Panc1 (cell line): ENCODE measurements around the gene GALNT14. TPM values are rescaled to one million over a fixed set of nuclear protein-coding genes. Genes with fewer than 3 reads are reported as not detected.

Experiments used
- ATAC-seq: fragments of 200-7000 bp; cut with Tn5 transposase; 2 replicates; pipeline ENCODE4 v1.9.1; 2020; ENCODE audit warnings: mild to moderate bottlenecking, moderate library complexity
- BruUV-seq: library from RNA; stranded (reverse); fragments of 400-500 nt; replicated peaks from 2 replicates; lab custom pipeline; 2021; lab: Mats Ljungman, UMichigan
- CTCF ChIA-PET: fragments of 300-600 bp; sonication (Branson Sonifier 250); formaldehyde crosslinking; loops from one replicate; lab custom pipeline; 2022; ENCODE audit warnings: antibody characterized with exemption; lab: Charles Lee
- POLR2A ChIA-PET: fragments of 300-600 bp; sonication (Branson Sonifier 250); formaldehyde crosslinking; loops from one replicate; lab custom pipeline; 2022; ENCODE audit warnings: antibody characterized with exemption; lab: Charles Lee
- DNase-seq: peaks from one replicate; pipeline ENCODE4 v3.0.0-alpha.2; 2010; ENCODE audit warnings: low read depth, low spot score
- H3K27ac ChIP-seq: 2 replicates; pipeline ENCODE4 v1.5.1; 2011; ENCODE audit warnings: mild to moderate bottlenecking, low read length, inconsistent platforms
- H3K27me3 ChIP-seq: fragments of 200-500 bp; sonication (Bioruptor generic); 2 replicates; pipeline ENCODE4 v1.6.0; 2014; ENCODE audit warnings: low read length, inconsistent platforms; ENCODE audit not compliant: control insufficient read depth, insufficient read depth
- H3K36me3 ChIP-seq: fragments of 200-500 bp; sonication (Bioruptor generic); 2 replicates; pipeline ENCODE4 v1.5.1; 2014; ENCODE audit warnings: inconsistent platforms, mild to moderate bottlenecking, low read length, moderate library complexity; ENCODE audit not compliant: control insufficient read depth, insufficient read depth
- H3K4me1 ChIP-seq: 2 replicates; pipeline ENCODE4 v1.5.1; 2011; ENCODE audit warnings: inconsistent platforms, mild to moderate bottlenecking, low read length, moderate library complexity; ENCODE audit not compliant: control insufficient read depth, insufficient read depth
- H3K4me3 ChIP-seq, 2 experiments: 2 replicates each; pipeline ENCODE4 v1.5.1; 2011 to 2012; ENCODE audit warnings: low read depth in 2 of 2, low read length in 2 of 2, mild to moderate bottlenecking in 2 of 2, inconsistent platforms in 1 of 2, moderate library complexity in 1 of 2
- H3K9me3 ChIP-seq: fragments of 200-500 bp; sonication (Bioruptor generic); 2 replicates; pipeline ENCODE4 v1.5.1; 2014; ENCODE audit warnings: low read depth, mild to moderate bottlenecking, inconsistent platforms, low read length, moderate library complexity; ENCODE audit not compliant: control insufficient read depth, insufficient read depth
- CTCF ChIP-seq: fragments of 450-650 bp; IDR thresholded peaks from 2 replicates; pipeline ENCODE4 v1.5.1; 2017; ENCODE audit warnings: mild to moderate bottlenecking
- POLR2AphosphoS5 ChIP-seq: IDR thresholded peaks from 2 replicates; pipeline ENCODE4 v1.6.1; 2012; ENCODE audit warnings: mild to moderate bottlenecking, low read depth, low read length, moderate library complexity
- REST ChIP-seq, 2 experiments: IDR thresholded peaks; 2 replicates each; pipeline ENCODE4 v1.6.1; 2011 to 2012; ENCODE audit warnings: low read depth in 2 of 2, control low read depth in 1 of 2, low read length in 1 of 2, mild to moderate bottlenecking in 1 of 2, moderate library complexity in 1 of 2; ENCODE audit not compliant: insufficient read depth in 1 of 2
- SIN3A ChIP-seq: IDR thresholded peaks from 2 replicates; pipeline ENCODE4 v1.6.1; 2012; ENCODE audit warnings: low read depth, mild to moderate bottlenecking, low read length, moderate library complexity, borderline replicate concordance; ENCODE audit not compliant: insufficient read depth
- TCF7L2 ChIP-seq: IDR thresholded peaks from 2 replicates; pipeline ENCODE4 v1.6.1; 2011; ENCODE audit warnings: mild to moderate bottlenecking, low read depth, low read length, inconsistent platforms
- in situ Hi-C: cut with HindIII; loops from 2 replicates; pipeline ENCODE4 v1.10.0; 2016; ENCODE audit warnings: low sequenced_read_pairs, low pct_unique_long_range_greater_than_20kb
- intact Hi-C: fragments of 100-400 bp; cut with micrococcal nuclease; formaldehyde crosslinking; loops from one replicate; pipeline ENCODE4 v1.10.0; 2022; ENCODE audit not compliant: unreplicated experiment
- total RNA-seq: library from RNA; stranded (reverse); gene quantifications from one replicate; pipeline ENCODE4 v1.2.1, GENCODE V29; 2021; ENCODE audit not compliant: unreplicated experiment

The GALNT14 gene
- total RNA-seq, 1 experiment from 2014 or later, result 0.67 TPM

- no peaks in the 10 kb centered on the region for H3K27me3 ChIP-seq
- POLR2A ChIA-PET, result no interaction called here
- H3K36me3 ChIP-seq, result no peaks in the 10 kb centered on the region
- intact Hi-C loops, result no loop called here
- TF ChIP-seq CTCF, result no peak
- TF ChIP-seq REST (IDR thresholded peaks at IDR 0.05; ENCODE audit: insufficient read depth in 1 of 2, low read depth in 2 of 2, low read length in 1 of 2), result no peak
- TF ChIP-seq SIN3A, result no peak
- TF ChIP-seq POLR2AphosphoS5, result no peak
- no peak for TF ChIP-seq TCF7L2
- in situ Hi-C loops, result no loop called here
- no peaks in the 10 kb centered on the region for H3K4me1 ChIP-seq
- CTCF ChIA-PET, result no interaction called here
- H3K4me3 ChIP-seq, result no peak overlapping the region
- no peak overlapping the region for H3K27ac ChIP-seq
- H3K9me3 ChIP-seq, result no peaks in the 10 kb centered on the region
- ATAC-seq (no peak), DNase-seq (no peak)
- BruUV-seq, result no TSS peak
These were observed 238.7 kb downstream of the GALNT14 start for GRCh38 chr2:30899516-30900054.

- TF ChIP-seq TCF7L2 (no peak), POLR2AphosphoS5 (no peak), REST (IDR thresholded peaks at IDR 0.05; ENCODE audit: insufficient read depth in 1 of 2, low read depth in 2 of 2, low read length in 1 of 2) (no peak), CTCF (no peak), SIN3A (no peak)
- CTCF ChIA-PET, result no interaction called here
- H3K9me3 ChIP-seq, result no peaks in the 10 kb centered on the region
- intact Hi-C loops, result no loop called here
- no peaks in the 10 kb centered on the region for H3K4me1 ChIP-seq
- no peak overlapping the region for H3K4me3 ChIP-seq
- in situ Hi-C loops, result no loop called here
- POLR2A ChIA-PET, result no interaction called here
- no peak for DNase-seq
- no peaks in the 10 kb centered on the region for H3K27me3 ChIP-seq
- H3K27ac ChIP-seq, result no peak overlapping the region
- no peaks in the 10 kb centered on the region for H3K36me3 ChIP-seq
- no peak for ATAC-seq
- BruUV-seq, result no TSS peak
These were observed 240.7 kb downstream of the GALNT14 start for GRCh38 chr2:30897539-30897938.
